HEK293 (cell line): Measurements from ENCODE around the gene GINS2.

Experiments
- CTCF ChIA-PET: fragments of 350-600 bp; formaldehyde crosslinking; extraction: SDS; loops from one replicate; lab custom pipeline; 2021; ENCODE audit warnings: antibody characterized with exemption; lab: Yijun Ruan, JAX
- POLR2A ChIA-PET: fragments of 300-600 bp; formaldehyde crosslinking; extraction: SDS; loops from one replicate; lab custom pipeline; 2020; ENCODE audit warnings: antibody characterized with exemption, inconsistent platforms; lab: Yijun Ruan, JAX
- H3K27ac ChIP-seq: fragments of 200-500 bp; sonication (Bioruptor generic); 2 replicates; pipeline ENCODE4 v1.5.1; 2014; ENCODE audit warnings: low read depth, low read length, control low read depth, inconsistent platforms; ENCODE audit errors: extremely low read depth
- H3K36me3 ChIP-seq, 2 experiments: fragments of 200-500 bp in 1 of 2; sonication (Bioruptor generic) in 1 of 2; 1 replicate in 1 of 2; 2 replicates in 1 of 2; pipeline ENCODE4 v1.5.1; 2014 to 2017; ENCODE audit warnings: inconsistent platforms in 2 of 2, low read length in 2 of 2; ENCODE audit not compliant: control insufficient read depth in 2 of 2, insufficient read depth in 1 of 2
- H3K4me1 ChIP-seq: fragments of 200-500 bp; sonication (Bioruptor generic); 2 replicates; pipeline ENCODE4 v1.5.1; 2014; ENCODE audit warnings: mild to moderate bottlenecking, low read length, inconsistent platforms; ENCODE audit not compliant: control insufficient read depth, insufficient read depth
- H3K4me3 ChIP-seq: 2 replicates; pipeline ENCODE4 v1.5.1; 2011; ENCODE audit warnings: low read depth, mild to moderate bottlenecking, control low read depth, low read length, moderate library complexity
- H3K9me3 ChIP-seq: fragments of 200-500 bp; sonication (Bioruptor generic); 2 replicates; pipeline ENCODE4 v1.5.1; 2014; ENCODE audit warnings: low read depth, low read length, inconsistent platforms; ENCODE audit not compliant: control insufficient read depth, insufficient read depth
- GLI2 ChIP-seq: fragments of 450-650 bp; formaldehyde crosslinking; IDR thresholded peaks from 2 replicates; pipeline ENCODE4; 2017; ENCODE audit warnings: missing biosample characterization, missing genetic modification characterization, low read depth, borderline replicate concordance
- KLF8 ChIP-seq: fragments of 450-650 bp; formaldehyde crosslinking; IDR thresholded peaks from 2 replicates; pipeline ENCODE4 v1.5.1; 2016; ENCODE audit warnings: missing biosample characterization, missing genetic modification characterization
- PRDM1 ChIP-seq: fragments of 450-650 bp; formaldehyde crosslinking; IDR thresholded peaks from 2 replicates; pipeline ENCODE4; 2016; ENCODE audit warnings: missing biosample characterization, missing genetic modification characterization
- SP3 ChIP-seq: fragments of 450-650 bp; formaldehyde crosslinking; IDR thresholded peaks from 2 replicates; pipeline ENCODE4 v1.5.1; 2016; ENCODE audit warnings: missing biosample characterization, missing genetic modification characterization
- WT1 ChIP-seq: fragments of 450-650 bp; formaldehyde crosslinking; IDR thresholded peaks from 2 replicates; pipeline ENCODE4 v1.5.1; 2016; ENCODE audit warnings: missing biosample characterization, missing genetic modification characterization
- ZFHX2 ChIP-seq: fragments of 450-650 bp; formaldehyde crosslinking; conservative IDR thresholded peaks from 2 replicates; pipeline ENCODE4 v1.5.1; 2016; ENCODE audit warnings: missing biosample characterization, missing genetic modification characterization
- ZNF114 ChIP-seq: fragments of 450-650 bp; formaldehyde crosslinking; IDR thresholded peaks from 2 replicates; pipeline ENCODE4 v1.5.0; 2017; ENCODE audit warnings: missing biosample characterization, missing genetic modification characterization
- ZNF121 ChIP-seq: fragments of 450-650 bp; formaldehyde crosslinking; IDR thresholded peaks from 2 replicates; pipeline ENCODE4 v1.5.1; 2016; ENCODE audit warnings: missing biosample characterization, missing genetic modification characterization
- ZNF18 ChIP-seq: fragments of 450-650 bp; formaldehyde crosslinking; IDR thresholded peaks from 2 replicates; pipeline ENCODE4 v1.5.1; 2016; ENCODE audit warnings: missing biosample characterization, missing genetic modification characterization
- ZNF248 ChIP-seq: fragments of 450-650 bp; formaldehyde crosslinking; IDR thresholded peaks from 2 replicates; pipeline ENCODE4 v1.5.1; 2017; ENCODE audit warnings: missing biosample characterization, missing genetic modification characterization
- ZNF354C ChIP-seq: fragments of 450-650 bp; formaldehyde crosslinking; IDR thresholded peaks from 2 replicates; pipeline ENCODE4 v1.5.1; 2016; ENCODE audit warnings: missing biosample characterization, missing genetic modification characterization, low read depth, borderline replicate concordance
- ZNF391 ChIP-seq: fragments of 450-650 bp; formaldehyde crosslinking; IDR thresholded peaks from 2 replicates; pipeline ENCODE4 v1.5.1; 2016; ENCODE audit warnings: low read depth, missing biosample characterization, missing genetic modification characterization, borderline replicate concordance
- ZNF521 ChIP-seq: fragments of 450-650 bp; formaldehyde crosslinking; IDR thresholded peaks from 2 replicates; pipeline ENCODE4 v1.5.1; 2017; ENCODE audit warnings: missing biosample characterization, mild to moderate bottlenecking, missing genetic modification characterization
- ZNF544 ChIP-seq: fragments of 450-650 bp; formaldehyde crosslinking; IDR thresholded peaks from 2 replicates; pipeline ENCODE4 v1.5.0; 2017; ENCODE audit warnings: missing biosample characterization, missing genetic modification characterization
- ZNF555 ChIP-seq: fragments of 450-650 bp; formaldehyde crosslinking; conservative IDR thresholded peaks from 2 replicates; pipeline ENCODE4 v1.5.1; 2017; ENCODE audit warnings: missing biosample characterization, mild to moderate bottlenecking, missing genetic modification characterization, inconsistent platforms
- ZNF600 ChIP-seq: fragments of 450-650 bp; formaldehyde crosslinking; IDR thresholded peaks from 2 replicates; pipeline ENCODE4 v1.5.1; 2016; ENCODE audit warnings: missing biosample characterization, missing genetic modification characterization
- ZNF76 ChIP-seq: fragments of 450-650 bp; formaldehyde crosslinking; IDR thresholded peaks from 2 replicates; pipeline ENCODE4; 2016; ENCODE audit warnings: low read depth, missing biosample characterization, missing genetic modification characterization, borderline replicate concordance
- ZNF776 ChIP-seq: fragments of 450-650 bp; formaldehyde crosslinking; IDR thresholded peaks from 2 replicates; pipeline ENCODE4 v1.5.0; 2017; ENCODE audit warnings: missing biosample characterization, missing genetic modification characterization, borderline replicate concordance
- ZNF777 ChIP-seq: fragments of 450-650 bp; formaldehyde crosslinking; IDR thresholded peaks from 2 replicates; pipeline ENCODE4 v1.5.1; 2017; ENCODE audit warnings: missing biosample characterization, missing genetic modification characterization, borderline replicate concordance
- ZNF791 ChIP-seq: fragments of 450-650 bp; formaldehyde crosslinking; IDR thresholded peaks from 2 replicates; pipeline ENCODE4 v1.5.1; 2016; ENCODE audit warnings: missing biosample characterization, missing genetic modification characterization
- TF ChIP-seq, protein P1 (sequence below): fragments of 450-650 bp; formaldehyde crosslinking; IDR thresholded peaks from 2 replicates; pipeline ENCODE4 v1.5.1; 2017; ENCODE audit warnings: missing biosample characterization, missing genetic modification characterization
- TF ChIP-seq, protein P2 (sequence below): fragments of 450-650 bp; formaldehyde crosslinking; optimal IDR thresholded peaks from 2 replicates; pipeline ENCODE3; 2016; ENCODE audit warnings: missing biosample characterization, mild to moderate bottlenecking, missing genetic modification characterization
- TF ChIP-seq, protein P3 (sequence below): fragments of 450-650 bp; formaldehyde crosslinking; IDR thresholded peaks from 2 replicates; pipeline ENCODE4 v1.5.1; 2016; ENCODE audit warnings: missing biosample characterization, missing genetic modification characterization

Gene GINS2

DNA sequence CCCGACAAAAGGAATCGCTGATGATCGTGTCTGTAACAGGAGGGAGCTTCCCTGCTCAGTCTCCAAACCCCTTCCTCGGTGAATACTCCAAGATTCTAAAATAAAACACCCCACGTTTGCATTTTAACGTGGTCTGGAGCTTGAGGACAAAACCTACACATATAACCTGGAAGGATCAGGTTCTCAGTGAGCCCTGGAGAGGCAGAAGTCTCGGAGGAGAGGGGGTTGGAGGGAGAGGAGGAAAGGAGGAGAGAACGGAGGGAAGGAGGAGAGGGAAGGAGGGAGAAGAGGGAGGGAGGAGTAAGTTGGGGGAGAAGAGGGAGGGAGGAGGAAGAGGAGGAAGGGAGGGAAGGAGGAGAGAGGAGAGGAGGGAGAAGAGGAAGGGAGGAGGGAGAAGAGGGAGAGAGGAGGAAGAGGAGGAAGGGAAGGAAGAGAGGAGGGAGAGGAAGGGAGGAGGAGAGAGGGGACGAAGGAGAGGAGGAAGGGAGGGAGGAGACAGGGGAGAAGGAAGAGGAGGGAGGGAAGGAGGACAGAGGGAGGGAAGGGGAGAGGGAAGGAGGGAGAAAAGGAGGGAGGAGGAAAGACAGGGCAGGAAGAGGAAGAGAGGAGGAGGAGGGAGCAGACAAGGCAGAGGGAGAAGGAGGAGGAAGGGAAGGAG is 27.4 kb upstream of the GINS2 start (continued):
- TF ChIP-seq SP3 (peak; percentile 56), WT1 (tag by site-specific recombination) (peak; percentile 87), ZNF544 (no peak), ZNF121 (tag by site-specific recombination) (no peak), ZNF521 (tag by site-specific recombination) (no peak), ZFHX2 (tag by site-specific recombination) (peak; percentile 26; the same call in 1 of the 2 replicates), PRDM1 (peak; percentile 22; the same call in 1 of the 2 replicates), ZNF248 (tag by site-specific recombination) (peak; percentile 64; the same call in 1 of the 2 replicates), ZNF354C (no peak), GLI2 (tag by site-specific recombination) (no peak), ZNF391 (tag by site-specific recombination) (no peak), KLF8 (tag by site-specific recombination) (no peak)
- TF ChIP-seq, protein P1, sequence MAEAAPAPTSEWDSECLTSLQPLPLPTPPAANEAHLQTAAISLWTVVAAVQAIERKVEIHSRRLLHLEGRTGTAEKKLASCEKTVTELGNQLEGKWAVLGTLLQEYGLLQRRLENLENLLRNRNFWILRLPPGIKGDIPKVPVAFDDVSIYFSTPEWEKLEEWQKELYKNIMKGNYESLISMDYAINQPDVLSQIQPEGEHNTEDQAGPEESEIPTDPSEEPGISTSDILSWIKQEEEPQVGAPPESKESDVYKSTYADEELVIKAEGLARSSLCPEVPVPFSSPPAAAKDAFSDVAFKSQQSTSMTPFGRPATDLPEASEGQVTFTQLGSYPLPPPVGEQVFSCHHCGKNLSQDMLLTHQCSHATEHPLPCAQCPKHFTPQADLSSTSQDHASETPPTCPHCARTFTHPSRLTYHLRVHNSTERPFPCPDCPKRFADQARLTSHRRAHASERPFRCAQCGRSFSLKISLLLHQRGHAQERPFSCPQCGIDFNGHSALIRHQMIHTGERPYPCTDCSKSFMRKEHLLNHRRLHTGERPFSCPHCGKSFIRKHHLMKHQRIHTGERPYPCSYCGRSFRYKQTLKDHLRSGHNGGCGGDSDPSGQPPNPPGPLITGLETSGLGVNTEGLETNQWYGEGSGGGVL (tag by site-specific recombination) = peak; percentile 91
- TF ChIP-seq, protein P2, sequence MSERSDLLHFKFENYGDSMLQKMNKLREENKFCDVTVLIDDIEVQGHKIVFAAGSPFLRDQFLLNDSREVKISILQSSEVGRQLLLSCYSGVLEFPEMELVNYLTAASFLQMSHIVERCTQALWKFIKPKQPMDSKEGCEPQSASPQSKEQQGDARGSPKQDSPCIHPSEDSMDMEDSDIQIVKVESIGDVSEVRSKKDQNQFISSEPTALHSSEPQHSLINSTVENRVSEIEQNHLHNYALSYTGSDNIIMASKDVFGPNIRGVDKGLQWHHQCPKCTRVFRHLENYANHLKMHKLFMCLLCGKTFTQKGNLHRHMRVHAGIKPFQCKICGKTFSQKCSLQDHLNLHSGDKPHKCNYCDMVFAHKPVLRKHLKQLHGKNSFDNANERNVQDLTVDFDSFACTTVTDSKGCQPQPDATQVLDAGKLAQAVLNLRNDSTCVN (tag by site-specific recombination) = no peak

DNA sequence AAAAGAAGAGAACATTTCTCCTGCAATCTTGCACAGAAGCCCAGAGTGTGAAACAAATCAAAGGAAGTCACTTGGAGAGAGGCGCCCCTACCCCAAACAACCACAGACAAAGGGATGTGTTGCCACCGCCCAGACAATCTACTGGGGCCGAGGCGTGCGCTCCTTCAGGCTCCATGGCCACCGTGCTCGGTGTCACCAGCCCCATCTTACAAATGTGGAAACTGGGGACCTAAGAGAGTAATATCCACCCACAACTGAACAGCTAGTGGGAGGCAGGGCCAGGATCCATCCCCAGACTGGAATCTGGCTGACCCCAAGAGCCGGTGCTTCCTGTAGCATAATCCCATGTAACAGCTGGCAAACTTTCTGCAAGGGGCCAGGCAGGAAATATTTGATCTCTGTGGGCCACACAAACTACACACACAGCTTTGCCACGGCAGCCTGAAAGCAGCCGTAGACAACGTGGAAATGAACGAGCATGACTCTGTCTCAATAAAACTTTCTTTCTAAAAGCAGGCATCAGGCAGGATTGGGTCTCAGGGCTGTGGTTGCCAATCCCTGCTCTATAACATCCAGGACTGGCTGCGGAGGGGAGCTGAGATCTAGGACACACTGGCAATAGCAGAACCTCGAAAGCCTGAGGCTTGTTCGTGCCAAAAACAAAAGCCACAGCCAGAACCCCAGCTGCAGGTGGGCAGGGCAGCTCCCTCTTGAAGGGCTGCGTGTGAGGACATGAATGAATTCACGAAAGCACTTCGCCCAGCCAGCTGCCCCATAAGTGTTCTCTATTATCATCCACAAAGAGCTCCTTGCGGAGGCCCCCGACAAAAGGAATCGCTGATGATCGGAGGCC is 26.6 kb upstream of the GINS2 start:
- Histone ChIP-seq H3K27ac (no peak overlapping the region), H3K4me1 (no peaks in the 10 kb centered on the region), H3K4me3 (no peak overlapping the region), H3K36me3 (no peaks in the 10 kb centered on the region)
- no peak for TF ChIP-seq ZNF777
- no peak for TF ChIP-seq ZNF18 (tag by site-specific recombination)
- TF ChIP-seq, all 188 proteins: peak for 0
- POLR2A ChIA-PET = no interaction called here
- H3K9me3 ChIP-seq = no peaks in the 10 kb centered on the region
- CTCF ChIA-PET = interaction anchor here (0.6 to 5.5 kb wide), 9 partner anchors 16 to 368 kb away, joined by 3 to 87 read pairs (median 4); no protein-coding TSS in a partner anchor

DNA sequence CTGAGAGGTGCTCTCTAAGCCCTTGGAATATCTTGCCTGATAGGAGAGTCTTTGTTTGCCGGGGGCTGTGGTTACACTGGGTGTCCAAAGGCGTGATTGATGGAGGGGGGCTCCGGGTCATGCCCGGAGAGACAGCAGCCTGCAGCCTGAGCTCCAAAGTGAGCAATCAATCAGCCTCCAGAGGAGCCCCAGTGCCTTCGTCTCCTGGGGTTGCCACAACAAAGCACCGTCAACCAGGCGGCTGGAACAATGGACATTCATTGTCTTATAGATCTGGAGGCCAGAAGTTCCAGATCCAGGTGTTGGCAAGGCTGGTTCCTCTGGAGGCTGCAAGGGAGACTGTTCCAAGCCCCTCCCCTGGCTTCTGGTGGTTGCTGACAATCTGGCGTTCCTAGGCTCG is 24.0 kb upstream of the GINS2 start:
- no peaks in the 10 kb centered on the region for H3K9me3 ChIP-seq
- POLR2A ChIA-PET = no interaction called here
- H3K36me3 ChIP-seq = no peaks in the 10 kb centered on the region
- CTCF ChIA-PET = interaction anchor here (0.7 kb wide), 1 partner anchor 53 kb away, joined by 3 read pairs; no protein-coding TSS in a partner anchor
- no peaks in the 10 kb centered on the region for H3K4me1 ChIP-seq
- H3K4me3 ChIP-seq = no peak overlapping the region
- no peak overlapping the region for H3K27ac ChIP-seq
- TF ChIP-seq ZNF114 (tag by site-specific recombination) (no peak), ZNF791 (tag by site-specific recombination) (no peak), ZNF776 (no peak), ZNF600 (tag by site-specific recombination) (no peak), ZNF555 (tag by site-specific recombination) (no peak), ZNF76 (no peak)
- TF ChIP-seq, protein P3, sequence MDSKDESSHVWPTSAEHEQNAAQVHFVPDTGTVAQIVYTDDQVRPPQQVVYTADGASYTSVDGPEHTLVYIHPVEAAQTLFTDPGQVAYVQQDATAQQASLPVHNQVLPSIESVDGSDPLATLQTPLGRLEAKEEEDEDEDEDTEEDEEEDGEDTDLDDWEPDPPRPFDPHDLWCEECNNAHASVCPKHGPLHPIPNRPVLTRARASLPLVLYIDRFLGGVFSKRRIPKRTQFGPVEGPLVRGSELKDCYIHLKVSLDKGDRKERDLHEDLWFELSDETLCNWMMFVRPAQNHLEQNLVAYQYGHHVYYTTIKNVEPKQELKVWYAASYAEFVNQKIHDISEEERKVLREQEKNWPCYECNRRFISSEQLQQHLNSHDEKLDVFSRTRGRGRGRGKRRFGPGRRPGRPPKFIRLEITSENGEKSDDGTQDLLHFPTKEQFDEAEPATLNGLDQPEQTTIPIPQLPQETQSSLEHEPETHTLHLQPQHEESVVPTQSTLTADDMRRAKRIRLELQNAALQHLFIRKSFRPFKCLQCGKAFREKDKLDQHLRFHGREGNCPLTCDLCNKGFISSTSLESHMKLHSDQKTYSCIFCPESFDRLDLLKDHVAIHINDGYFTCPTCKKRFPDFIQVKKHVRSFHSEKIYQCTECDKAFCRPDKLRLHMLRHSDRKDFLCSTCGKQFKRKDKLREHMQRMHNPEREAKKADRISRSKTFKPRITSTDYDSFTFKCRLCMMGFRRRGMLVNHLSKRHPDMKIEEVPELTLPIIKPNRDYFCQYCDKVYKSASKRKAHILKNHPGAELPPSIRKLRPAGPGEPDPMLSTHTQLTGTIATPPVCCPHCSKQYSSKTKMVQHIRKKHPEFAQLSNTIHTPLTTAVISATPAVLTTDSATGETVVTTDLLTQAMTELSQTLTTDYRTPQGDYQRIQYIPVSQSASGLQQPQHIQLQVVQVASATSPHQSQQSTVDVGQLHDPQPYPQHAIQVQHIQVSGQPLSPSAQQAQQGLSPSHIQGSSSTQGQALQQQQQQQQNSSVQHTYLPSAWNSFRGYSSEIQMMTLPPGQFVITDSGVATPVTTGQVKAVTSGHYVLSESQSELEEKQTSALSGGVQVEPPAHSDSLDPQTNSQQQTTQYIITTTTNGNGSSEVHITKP (tag by site-specific recombination) = no peak
